Measurements from ENCODE around the gene LRMDA.

- TF ChIP-seq POLR2A (IDR thresholded peaks at IDR 0.05) (no peak), CTCF (IDR thresholded peaks at IDR 0.05) (no peak)
These were observed 980.5 kb downstream of the LRMDA start for GRCh38 chr10:76411729-76412435.

Measured in adrenal gland (tissue), 5 donors.